Posterior cingulate gyrus (tissue), 11 donors: ENCODE data around the gene PYGM.
A peak's percentile ranks its signal among the peaks of the same experiment; 100 is the strongest.

Experiments used
- DNase-seq, 10 donors: peaks; one replicate each; pipeline versions ENCODE4 v3.0.0 to v3.0.0-alpha.2; 2020 to 2021; ENCODE audit warnings: mixed read lengths in 3 of 10
- intact Hi-C: fragments of 100-400 bp; cut with DNase I; formaldehyde crosslinking; loops from one replicate; pipeline ENCODE4 v1.15.1; 2023

The PYGM gene

GRCh38 chr11:64792482-64792881 is 32.7 kb upstream of the PYGM start:
- DNase-seq = peak in 2 of 10 donors; percentile 6 to 10
- intact Hi-C loops = no loop called here

GRCh38 chr11:64791781-64792291 is 32.1 kb upstream of the PYGM start:
- peak in 3 of 10 donors; percentile 11 to 60 (median 49) for DNase-seq
- intact Hi-C loops = no loop called here

GRCh38 chr11:64790205-64791095 is 30.7 kb upstream of the PYGM start:
- intact Hi-C loops = no loop called here
- peak in 5 of 10 donors; percentile 0 to 65 (median 27) for DNase-seq

- peak in 4 of 10 donors; percentile 5 to 73 (median 28) for DNase-seq
- intact Hi-C loops = no loop called here
Observed at GRCh38 chr11:64789331-64790204, 29.8 kb upstream of the PYGM start.

GRCh38 chr11:64788321-64789215 is 28.8 kb upstream of the PYGM start:
- intact Hi-C loops = no loop called here

GRCh38 chr11:64787526-64788320 is 27.9 kb upstream of the PYGM start:
- intact Hi-C loops = no loop called here
- DNase-seq = peak in 7 of 10 donors; percentile 32 to 89 (median 56)

More at GRCh38 chr11:64788321-64789215, 28.8 kb upstream of the PYGM start:
- peak in 3 of 10 donors; percentile 6 to 66 (median 15) for DNase-seq

GRCh38 chr11:64786308-64786707 is 26.5 kb upstream of the PYGM start:
- peak in 5 of 10 donors; percentile 2 to 67 (median 4) for DNase-seq
- intact Hi-C loops = no loop called here

GRCh38 chr11:64784813-64785581 is 25.2 kb upstream of the PYGM start:
- intact Hi-C loops = no loop called here
- no peak for DNase-seq

- peak; percentile 99 to 100 (median 100) for DNase-seq
- intact Hi-C loops = loop anchor here (5.0 kb wide), 2 partner anchors 91 to 339 kb away; partner anchors contain the start of gene ZNHIT2
Observed at GRCh38 chr11:64778473-64779298, 18.9 kb upstream of the PYGM start, which contains the start of gene SF1. SF1 (minus strand) TSS chr11:64778542; CDS start chr11:64778392, 150 bp downstream.

- intact Hi-C loops = loop anchor here (5.0 kb wide), 2 partner anchors 91 to 339 kb away; partner anchors contain the start of gene ZNHIT2
- no peak for DNase-seq
Observed at GRCh38 chr11:64778223-64778472, 18.4 kb upstream of the PYGM start.

- intact Hi-C loops = loop anchor here (5.0 kb wide), 2 partner anchors 90 to 340 kb away; partner anchors contain the start of gene ZNHIT2
- DNase-seq = peak; percentile 61 to 95 (median 70)
Observed at GRCh38 chr11:64777449-64778222, 17.9 kb upstream of the PYGM start.

- intact Hi-C loops = loop anchor here (5.0 kb wide), 2 partner anchors 90 to 340 kb away; partner anchors contain the start of gene ZNHIT2
- DNase-seq = peak in 1 of 10 donors; percentile 1
Observed at GRCh38 chr11:64776875-64777274, 17.1 kb upstream of the PYGM start.

GRCh38 chr11:64776425-64776824 is 16.7 kb upstream of the PYGM start:
- intact Hi-C loops = loop anchor here (5.0 kb wide), 2 partner anchors 89 to 341 kb away; partner anchors contain the start of gene ZNHIT2
- no peak for DNase-seq

- DNase-seq = no peak
- intact Hi-C loops = no loop called here
Observed at GRCh38 chr11:64774144-64774543, 14.4 kb upstream of the PYGM start.

GRCh38 chr11:64772303-64773018 is 12.7 kb upstream of the PYGM start:
- intact Hi-C loops = no loop called here
- no peak for DNase-seq

GRCh38 chr11:64771861-64772260 is 12.1 kb upstream of the PYGM start:
- no peak for DNase-seq
- intact Hi-C loops = no loop called here
